NCI-H1417 treated with DMSO at 0.1 percent for 48 hours (cell line): ENCODE measurements around the gene XXYLT1.
"Not testable (repeated sequence)": the region's sequence is repeated elsewhere in the genome, so short reads cannot be mapped to it uniquely, and the experiment has no call there.

ENCODE experiments used
- DNase-seq: peaks from one replicate; lab custom pipeline; 2025; lab: John Stamatoyannopoulos, UW

The XXYLT1 gene

GRCh38 chr3:195096484-195097330 is 174.3 kb downstream of the XXYLT1 start:
- no peak for DNase-seq

- no peak for DNase-seq
These were observed 174.9 kb downstream of the XXYLT1 start for GRCh38 chr3:195096053-195096452.

- DNase-seq: no peak
These were observed 175.3 kb downstream of the XXYLT1 start for GRCh38 chr3:195095704-195096036.

GRCh38 chr3:195095035-195095703 is 175.8 kb downstream of the XXYLT1 start:
- no peak for DNase-seq

GRCh38 chr3:195094191-195094921 is 176.6 kb downstream of the XXYLT1 start:
- DNase-seq: no peak

DNA sequence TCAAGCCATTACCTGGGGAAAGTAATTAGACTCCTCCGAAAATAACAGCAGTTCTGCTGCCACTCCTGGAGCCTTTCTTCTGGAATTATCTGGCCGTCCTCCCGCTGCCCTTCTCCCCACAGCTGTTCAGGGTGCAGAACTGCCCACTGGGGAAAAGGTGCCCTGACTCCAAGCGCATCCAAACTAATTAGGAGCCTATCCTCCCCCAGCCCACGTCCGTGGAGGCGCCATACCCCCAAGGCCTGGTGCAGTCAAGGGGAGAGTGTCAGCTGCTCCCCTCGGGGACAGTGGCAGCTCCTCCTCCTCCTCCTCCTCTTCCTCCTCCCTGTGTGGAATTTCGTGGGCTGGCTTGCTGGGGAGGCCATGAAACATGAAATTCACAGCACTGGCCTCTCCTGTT is 177.2 kb downstream of the XXYLT1 start:
- no peak for DNase-seq

DNA sequence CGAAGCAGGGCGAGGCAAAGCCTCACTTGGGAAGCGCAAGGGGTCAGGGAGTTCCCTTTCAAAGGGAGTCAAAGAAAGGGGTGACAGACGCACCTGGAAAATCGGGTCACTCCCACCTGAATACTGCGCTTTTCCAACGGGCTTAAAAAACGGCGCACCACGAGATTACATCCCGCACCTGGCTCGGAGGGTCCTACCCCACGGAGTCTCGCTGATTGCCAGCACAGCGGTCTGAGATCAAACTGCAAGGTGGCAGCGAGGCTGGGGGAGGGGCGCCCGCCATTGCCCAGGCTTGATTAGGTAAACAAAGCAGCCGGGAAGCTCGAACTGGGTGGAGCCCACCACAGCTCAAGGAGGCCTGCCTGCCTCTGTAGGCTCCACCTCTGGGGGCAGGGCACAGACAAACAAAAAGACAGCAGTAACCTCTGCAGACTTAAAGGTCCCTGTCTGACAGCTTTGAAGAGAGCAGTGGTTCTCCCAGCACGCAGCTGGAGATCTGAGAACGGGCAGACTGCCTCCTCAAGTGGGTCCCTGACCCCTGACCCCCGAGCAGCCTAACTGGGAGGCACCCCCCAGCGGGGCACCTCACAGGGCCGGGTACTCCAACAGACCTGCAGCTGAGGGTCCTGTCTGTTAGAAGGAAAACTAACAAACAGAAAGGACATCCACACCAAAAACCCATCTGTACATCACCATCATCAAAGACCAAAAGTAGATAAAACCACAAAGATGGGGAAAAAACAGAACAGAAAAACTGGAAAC is 182.9 kb downstream of the XXYLT1 start:
- not testable (repeated sequence) for DNase-seq

DNA sequence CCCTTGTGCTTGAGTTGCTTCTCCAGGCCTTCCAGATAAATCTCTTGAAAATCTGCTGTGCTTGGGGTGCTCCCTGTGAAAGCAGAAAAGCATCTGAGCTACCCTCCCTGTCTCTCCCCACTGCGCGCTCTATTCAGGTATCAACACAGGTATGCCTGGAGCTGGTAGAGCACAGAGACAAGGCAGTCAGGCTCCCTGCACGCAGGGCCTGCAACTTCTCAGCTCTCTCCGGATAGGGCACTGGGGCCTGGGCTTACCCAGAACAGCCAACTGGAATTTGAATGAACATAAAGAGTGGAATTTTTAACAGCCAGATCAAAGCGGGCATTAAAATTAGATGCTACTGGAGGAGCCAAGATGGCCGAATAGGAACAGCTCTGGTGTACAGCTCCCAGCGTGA is 183.6 kb downstream of the XXYLT1 start:
- no peak for DNase-seq

DNA sequence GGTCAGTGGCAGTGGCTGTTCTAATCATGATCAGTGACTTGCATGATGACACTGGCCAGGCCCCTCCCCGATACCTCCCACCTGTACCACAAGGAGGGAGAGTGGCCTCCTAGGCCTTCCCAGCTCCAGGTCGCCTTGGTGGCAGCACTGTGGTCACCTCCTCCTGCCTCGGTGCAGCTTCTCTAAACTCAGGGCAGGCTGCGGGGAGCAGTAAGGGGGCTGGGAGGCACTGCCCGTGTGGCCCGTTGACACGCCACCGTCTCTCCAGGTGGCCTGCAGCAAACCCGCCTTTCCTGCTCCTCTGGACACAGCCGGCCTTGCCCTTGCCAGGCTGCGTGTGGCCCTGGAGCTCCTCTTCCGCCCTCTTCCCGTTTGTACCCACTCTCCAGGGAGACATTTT is 184.1 kb downstream of the XXYLT1 start:
- no peak for DNase-seq

- no peak for DNase-seq
These were observed 184.6 kb downstream of the XXYLT1 start for GRCh38 chr3:195086341-195086740.

GRCh38 chr3:195085356-195086130 is 185.4 kb downstream of the XXYLT1 start:
- DNase-seq: no peak

DNA sequence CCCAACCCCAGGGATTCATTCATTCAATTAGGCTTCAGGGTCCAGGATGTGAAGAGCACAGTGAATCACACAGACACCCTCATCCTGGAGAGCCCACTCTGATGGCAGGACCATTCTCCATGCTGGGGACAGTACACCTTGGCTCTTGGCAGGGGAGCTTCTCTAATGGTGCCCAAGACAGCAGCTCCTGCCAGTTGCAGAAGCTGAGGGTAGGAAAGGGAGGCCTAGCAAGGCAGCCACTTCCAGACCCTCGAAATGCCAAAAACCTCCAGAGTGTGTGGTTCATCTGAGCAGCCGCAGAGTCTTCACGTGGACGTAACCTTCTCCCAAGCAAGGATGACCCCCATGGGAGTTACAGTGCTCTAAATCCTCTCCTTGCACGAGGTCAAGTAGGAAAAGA is 186.2 kb downstream of the XXYLT1 start:
- no peak for DNase-seq

DNA sequence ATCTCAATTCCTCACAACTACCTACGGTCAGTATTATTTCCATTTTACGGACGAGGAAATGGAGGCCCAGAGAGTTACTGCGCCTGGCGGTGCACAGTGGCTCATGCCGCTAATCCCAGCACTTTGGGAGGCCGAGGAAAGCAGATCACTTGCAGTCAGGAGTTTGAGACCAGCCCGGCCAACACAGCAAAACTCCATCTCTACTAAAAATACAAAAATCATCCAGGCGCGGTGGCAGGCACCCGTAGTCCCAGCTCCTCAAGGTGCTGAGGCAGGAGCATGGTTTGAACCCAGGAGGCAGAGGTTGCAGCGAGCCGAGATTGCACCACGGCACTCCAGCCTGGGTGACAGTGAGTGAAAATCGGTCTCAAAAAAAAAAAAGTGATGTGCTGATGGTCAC is 187.3 kb downstream of the XXYLT1 start:
- no peak for DNase-seq

- no peak for DNase-seq
These were observed 188.1 kb downstream of the XXYLT1 start for GRCh38 chr3:195082811-195083210.

DNA sequence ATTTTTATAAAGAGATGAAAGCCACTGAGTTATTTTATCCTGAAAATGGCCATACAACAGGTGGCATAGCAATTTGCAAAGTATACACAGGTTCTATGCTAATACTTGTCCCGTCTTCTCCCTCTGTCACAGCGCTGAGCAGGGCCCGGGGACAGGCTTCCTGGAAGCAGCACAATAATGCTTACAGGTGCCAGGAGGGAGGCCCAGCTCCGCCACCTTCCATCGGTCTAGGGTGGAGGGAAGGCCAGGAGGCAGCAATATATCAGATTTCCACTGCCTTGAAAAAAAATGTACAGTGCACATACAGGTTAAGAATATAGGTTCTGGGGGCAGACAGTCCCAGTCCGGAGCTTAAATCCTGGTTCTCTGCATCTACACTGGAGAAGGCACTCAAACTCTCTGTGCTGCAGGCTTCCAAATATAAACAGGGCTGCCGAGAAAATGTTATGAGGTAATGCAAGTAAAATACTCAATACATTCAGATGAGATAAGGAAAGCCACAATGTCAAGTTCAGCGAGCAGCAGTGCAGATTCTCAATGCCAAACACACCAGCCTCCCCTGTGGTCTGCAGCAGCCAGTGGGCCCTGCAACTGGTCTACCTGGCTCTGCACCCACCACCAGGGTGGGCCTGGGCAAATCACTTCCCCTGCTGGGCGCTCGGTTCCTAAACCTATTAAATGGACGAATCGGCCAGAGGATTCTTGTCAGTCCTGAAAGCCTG is 189.6 kb downstream of the XXYLT1 start:
- no peak for DNase-seq

DNA sequence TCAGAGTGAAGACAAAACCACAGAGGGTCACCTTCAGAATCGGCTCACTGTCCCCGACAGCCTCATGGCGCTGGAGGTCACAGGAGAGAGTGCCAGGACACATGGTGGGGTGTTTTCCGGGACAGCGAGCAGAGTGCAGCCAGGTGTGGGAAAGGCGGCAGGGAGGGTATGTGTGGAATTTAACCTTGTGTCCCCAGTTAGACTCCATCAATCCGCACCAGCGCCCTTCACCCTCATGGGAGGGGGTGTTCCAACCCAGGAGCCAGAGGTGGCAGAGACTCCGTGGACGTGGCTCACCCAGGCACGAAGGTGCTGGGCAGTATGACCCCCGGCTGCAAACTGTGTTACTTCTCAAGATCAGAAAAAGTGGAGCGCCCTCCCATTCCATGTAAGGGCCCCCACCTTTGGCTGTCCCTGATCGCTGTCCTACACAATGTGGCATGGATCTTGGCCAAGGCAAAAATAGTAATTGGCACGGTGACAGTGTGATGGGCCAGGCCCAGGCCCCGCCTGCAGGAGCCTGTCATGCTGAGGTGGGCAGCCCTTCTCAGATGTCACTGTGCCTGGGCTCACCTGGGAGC is 190.3 kb downstream of the XXYLT1 start:
- no peak for DNase-seq

DNA sequence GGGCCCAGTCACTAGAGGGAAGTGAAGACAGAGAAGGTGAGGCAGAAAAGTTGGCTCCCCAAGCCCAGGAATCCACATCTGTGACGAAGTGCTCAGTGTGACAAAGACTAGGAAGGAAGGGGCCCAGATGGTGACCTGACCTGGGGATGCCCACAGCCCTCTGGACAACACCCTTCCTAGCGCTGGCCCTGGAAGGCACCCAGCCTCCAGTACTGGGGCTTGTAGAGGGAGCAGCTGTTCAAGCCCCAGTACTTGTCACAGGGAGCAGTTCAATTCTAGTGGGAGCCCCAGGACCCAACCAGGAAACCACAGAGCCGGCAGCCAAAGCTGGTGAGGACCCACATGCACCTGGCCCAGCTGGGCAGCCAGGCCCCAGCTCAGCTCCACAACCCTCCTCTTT is 190.8 kb downstream of the XXYLT1 start:
- DNase-seq: no peak

DNA sequence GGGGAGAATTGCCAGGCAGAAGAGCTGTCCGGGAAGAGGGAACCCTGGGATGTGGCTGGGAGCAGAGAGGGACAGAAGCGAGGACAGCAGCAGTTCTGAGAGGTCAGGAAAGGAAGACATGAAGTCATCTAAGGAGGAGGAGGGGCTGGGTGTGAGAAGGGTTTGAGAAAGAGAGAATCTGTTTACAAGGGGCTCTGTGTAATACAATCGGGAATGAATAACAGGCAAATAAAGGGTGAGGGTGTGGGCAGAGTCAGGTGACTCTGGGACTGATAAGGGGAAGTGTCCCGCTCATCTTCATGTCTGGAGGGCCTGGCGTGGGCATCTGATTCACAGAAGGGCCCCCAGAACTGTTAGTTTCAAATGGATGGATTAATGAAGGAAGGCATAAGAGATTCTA is 191.3 kb downstream of the XXYLT1 start:
- DNase-seq: no peak

DNA sequence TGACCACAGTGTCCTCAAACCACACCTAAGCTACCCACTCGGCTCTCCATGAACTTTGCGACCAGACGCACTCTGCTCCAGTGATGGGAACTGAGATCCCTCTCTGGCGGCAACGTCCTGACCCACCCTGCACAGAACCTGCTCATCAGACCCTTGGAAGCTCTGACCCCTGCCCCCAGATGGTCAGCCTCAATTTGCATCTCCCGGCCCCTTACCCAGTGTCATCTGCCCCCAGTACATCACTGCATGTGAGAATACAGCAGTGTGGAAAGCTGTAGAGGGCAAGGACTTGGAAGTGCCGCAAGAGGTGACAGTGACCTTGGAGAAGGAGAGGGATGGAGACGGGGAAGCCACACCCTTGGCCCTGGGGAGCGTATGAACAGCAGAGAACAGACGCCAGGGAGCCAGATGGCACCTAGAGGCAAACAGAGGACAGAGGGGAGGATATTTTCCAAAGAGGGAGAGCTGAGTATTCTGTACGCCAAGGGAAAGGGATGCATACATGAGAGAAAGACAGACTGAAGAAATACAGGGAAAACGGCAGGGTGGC is 192.0 kb downstream of the XXYLT1 start:
- DNase-seq: no peak
